Measurements from ENCODE around the gene C15orf61.

The C15orf61 gene

GRCh38 chr15:67542420-67543347 is 21.8 kb downstream of the C15orf61 start, which contains the start of gene MAP2K5 (continued):
- peak; percentile 77 for TF ChIP-seq ZNF398 (tag by site-specific recombination; IDR thresholded peaks at IDR 0.05)
- no peak for TF ChIP-seq ZNF488 (tag by site-specific recombination; IDR thresholded peaks at IDR 0.05)
- peak; percentile 93 for TF ChIP-seq GLIS2 (tag by site-specific recombination; IDR thresholded peaks at IDR 0.05)
- peak; percentile 9; the same call in 1 of the 2 replicates for TF ChIP-seq ZNF561 (tag by site-specific recombination; IDR thresholded peaks at IDR 0.05; ENCODE audit: borderline replicate concordance)
- peak; percentile 37; the same call in 1 of the 2 replicates for TF ChIP-seq SP7 (tag by site-specific recombination; IDR thresholded peaks at IDR 0.05)
- TF ChIP-seq ZFHX2 (tag by site-specific recombination; conservative IDR thresholded peaks at IDR 0.05) = peak; percentile 86
- TF ChIP-seq KLF10 (tag by site-specific recombination; IDR thresholded peaks at IDR 0.05) = peak; percentile 47
- TF ChIP-seq IKZF3 (tag by site-specific recombination; IDR thresholded peaks at IDR 0.05) = peak; percentile 92

- Histone ChIP-seq H3K27ac (ENCODE audit: extremely low read depth, low read depth, low read length) (peak overlapping the region; percentile 88; the same call in 1 of the 2 replicates), H3K4me3 (ENCODE audit: low read depth, low read length) (peak overlapping the region; percentile 89), H3K36me3 (ENCODE audit: control insufficient read depth in 2 of 2, insufficient read depth in 1 of 2, low read length in 2 of 2) (peaks cover 4 to 11% of the 10 kb centered on the region in 2 experiments; a peak in 2 of 3 replicates), H3K9me3 (ENCODE audit: control insufficient read depth, insufficient read depth, low read depth, low read length) (no peaks in the 10 kb centered on the region), H3K4me1 (ENCODE audit: control insufficient read depth, insufficient read depth, low read length) (peaks cover 14% of the 10 kb centered on the region)
- CTCF ChIA-PET = no interaction called here
- POLR2A ChIA-PET = no interaction called here
- no peak for TF ChIP-seq ZBTB8A (tag by site-specific recombination; IDR thresholded peaks at IDR 0.05)
- TF ChIP-seq GLI2 (tag by site-specific recombination; IDR thresholded peaks at IDR 0.05; ENCODE audit: borderline replicate concordance, low read depth) = no peak
- no peak for TF ChIP-seq ZNF2 (tag by site-specific recombination; IDR thresholded peaks at IDR 0.05)
- peak; percentile 25; the same call in 1 of the 2 replicates for TF ChIP-seq ZBTB17 (tag by site-specific recombination; IDR thresholded peaks at IDR 0.05)
- no peak for TF ChIP-seq ZNF416 (tag by site-specific recombination; IDR thresholded peaks at IDR 0.05)
- TF ChIP-seq ZNF585B (tag by site-specific recombination; IDR thresholded peaks at IDR 0.05) = no peak
- TF ChIP-seq ZNF324 (tag by site-specific recombination; IDR thresholded peaks at IDR 0.05) = no peak
- no peak for TF ChIP-seq ZNF223 (tag by site-specific recombination; IDR thresholded peaks at IDR 0.05)
- peak; percentile 46; the same call in 1 of the 2 replicates for TF ChIP-seq ZBTB44 (tag by site-specific recombination; IDR thresholded peaks at IDR 0.05)
- 0 out of 2 replicates have a peak, but pooled peaks have one; percentile 6 for TF ChIP-seq ZBTB48 (tag by site-specific recombination; IDR thresholded peaks at IDR 0.05)
- TF ChIP-seq ELK4 (IDR thresholded peaks at IDR 0.05; ENCODE audit: borderline replicate concordance, low read depth, low read length) = no peak
- TF ChIP-seq PRDM10 (tag by site-specific recombination; IDR thresholded peaks at IDR 0.05) = 0 out of 2 replicates have a peak, but pooled peaks have one; percentile 7
- TF ChIP-seq ZNF701 (tag by site-specific recombination; IDR thresholded peaks at IDR 0.05) = no peak
- no peak for TF ChIP-seq IKZF3 (tag by site-specific recombination; IDR thresholded peaks at IDR 0.05)
- TF ChIP-seq GFI1B (tag by site-specific recombination; IDR thresholded peaks at IDR 0.05) = 0 out of 2 replicates have a peak, but pooled peaks have one; percentile 43
- TF ChIP-seq ZSCAN30 (tag by site-specific recombination; IDR thresholded peaks at IDR 0.05) = 0 out of 2 replicates have a peak, but pooled peaks have one; percentile 8
- no peak; the same call in 1 of the 2 replicates for TF ChIP-seq ZNF501 (tag by site-specific recombination; IDR thresholded peaks at IDR 0.05)
- no peak for TF ChIP-seq ZNF561 (tag by site-specific recombination; IDR thresholded peaks at IDR 0.05; ENCODE audit: borderline replicate concordance)
- TF ChIP-seq ZFP69B (tag by site-specific recombination; IDR thresholded peaks at IDR 0.05) = no peak
- TF ChIP-seq TRIM28 (IDR thresholded peaks at IDR 0.05; ENCODE audit: borderline replicate concordance, low read length) = peak; percentile 48; the same call in 1 of the 2 replicates
- 0 out of 2 replicates have a peak, but pooled peaks have one; percentile 17 for TF ChIP-seq ZNF843 (tag by site-specific recombination; IDR thresholded peaks at IDR 0.05)
These were observed 22.4 kb downstream of the C15orf61 start for GRCh38 chr15:67543348-67543718.
